ENCODE results near the gene CNTRL.
A peak's percentile ranks its signal among the peaks of the same experiment; 100 is the strongest.

Gene CNTRL

DNA sequence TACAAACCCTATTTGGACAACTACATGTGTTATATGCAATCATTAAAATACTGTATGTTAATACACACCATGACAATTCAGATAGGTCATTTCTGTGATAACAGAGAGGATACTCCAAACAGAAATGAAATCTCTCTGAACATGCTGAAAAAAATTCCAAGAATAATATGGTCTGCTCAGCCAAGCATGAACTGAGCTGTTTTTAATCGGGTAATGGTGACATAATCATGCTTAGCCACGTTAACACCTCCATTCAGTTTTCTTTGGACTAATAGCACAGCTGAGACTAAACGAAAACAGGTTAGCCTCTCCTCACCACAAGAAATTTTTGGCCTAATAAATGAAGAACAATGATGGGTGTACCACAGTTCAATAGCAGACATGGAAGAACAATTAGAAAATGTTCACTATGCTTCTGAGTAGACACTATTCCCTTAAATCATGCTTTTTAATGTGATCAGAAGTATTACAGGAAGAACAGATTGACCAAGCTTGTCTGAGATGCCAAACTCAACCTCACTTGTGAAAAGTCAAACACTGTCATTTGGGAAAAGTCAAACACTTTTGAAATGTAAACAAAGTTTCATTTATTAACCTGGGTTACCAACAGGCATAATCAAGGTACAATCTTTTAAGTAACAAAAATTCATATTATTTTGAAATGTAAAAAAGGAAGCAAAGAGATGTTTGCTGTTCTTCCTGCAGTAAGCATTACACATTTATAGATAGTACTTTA is 107.5 kb downstream of the CNTRL start:
- no peak for DNase-seq

DNA sequence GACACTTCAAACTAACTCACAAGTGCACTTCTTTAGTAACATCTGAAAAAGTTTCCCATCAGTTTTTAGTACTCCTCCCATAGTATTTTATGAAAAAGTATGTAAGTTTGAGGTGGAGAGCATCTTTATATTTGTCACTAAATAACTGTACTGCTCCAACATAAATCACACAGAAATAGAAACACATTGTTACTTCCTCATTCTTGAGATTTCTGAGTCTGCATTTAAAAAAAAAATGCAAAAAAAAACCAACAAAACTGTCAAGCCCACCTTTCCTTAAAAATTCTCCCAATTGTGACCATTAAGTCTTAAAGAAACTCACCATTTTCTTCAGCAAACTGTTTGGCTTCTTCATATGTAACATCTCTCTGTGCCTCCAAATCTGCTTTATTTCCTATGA is 108.2 kb downstream of the CNTRL start:
- no peak for DNase-seq

DNA sequence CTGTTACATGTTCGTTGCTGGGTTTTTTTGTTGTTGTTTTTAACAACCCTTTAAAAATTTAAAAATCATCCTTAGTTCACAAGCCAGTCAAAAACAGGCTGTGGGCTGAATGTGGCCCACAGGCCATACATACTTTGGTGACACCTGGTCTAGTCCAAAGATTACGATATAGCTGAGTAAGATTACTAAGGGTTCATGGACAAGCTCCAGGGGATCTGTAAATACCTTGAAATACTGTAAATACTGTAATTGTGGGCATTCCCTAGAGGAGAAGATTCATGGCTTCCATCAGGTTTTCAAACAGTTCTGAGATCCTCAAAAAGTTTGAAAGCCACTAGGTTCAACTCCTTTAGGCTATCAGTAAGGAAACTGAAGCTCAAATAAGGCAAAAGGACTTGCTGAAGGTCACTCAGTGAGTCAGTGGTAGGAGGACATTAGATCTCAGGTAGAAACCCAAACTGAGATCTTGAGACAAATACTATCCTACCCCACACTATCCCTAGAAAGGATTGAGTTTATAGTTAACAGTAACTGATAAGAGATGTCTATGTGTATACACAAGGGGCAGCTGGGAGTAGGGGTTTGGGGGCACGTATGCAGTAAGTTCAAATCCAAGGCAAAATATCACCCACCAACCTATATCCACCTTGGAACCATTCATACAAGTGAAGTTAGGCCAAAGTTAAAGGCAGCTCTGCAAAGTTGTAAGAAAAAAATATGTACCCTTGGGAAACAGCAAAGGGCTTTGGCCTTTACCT is 109.1 kb downstream of the CNTRL start:
- DNase-seq = no peak

DNA sequence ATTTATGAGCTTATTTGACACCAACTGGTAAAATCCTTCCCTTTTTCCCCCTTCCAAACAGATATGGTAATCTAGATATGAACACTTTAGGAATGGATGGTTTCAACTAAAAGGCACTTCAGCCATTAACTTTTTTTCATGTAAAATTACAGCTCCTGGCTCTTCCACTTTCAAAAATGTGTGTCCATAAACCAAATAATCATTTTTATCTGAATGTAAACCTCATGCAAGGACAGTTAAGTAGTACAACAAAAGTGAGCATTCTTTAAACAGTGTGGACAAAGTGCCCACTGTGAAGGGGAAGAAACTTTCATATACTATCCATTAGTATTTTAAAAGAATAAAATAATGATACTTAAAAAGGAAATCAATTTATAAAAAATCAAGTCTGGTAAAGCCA is 109.7 kb downstream of the CNTRL start:
- DNase-seq = no peak

DNA sequence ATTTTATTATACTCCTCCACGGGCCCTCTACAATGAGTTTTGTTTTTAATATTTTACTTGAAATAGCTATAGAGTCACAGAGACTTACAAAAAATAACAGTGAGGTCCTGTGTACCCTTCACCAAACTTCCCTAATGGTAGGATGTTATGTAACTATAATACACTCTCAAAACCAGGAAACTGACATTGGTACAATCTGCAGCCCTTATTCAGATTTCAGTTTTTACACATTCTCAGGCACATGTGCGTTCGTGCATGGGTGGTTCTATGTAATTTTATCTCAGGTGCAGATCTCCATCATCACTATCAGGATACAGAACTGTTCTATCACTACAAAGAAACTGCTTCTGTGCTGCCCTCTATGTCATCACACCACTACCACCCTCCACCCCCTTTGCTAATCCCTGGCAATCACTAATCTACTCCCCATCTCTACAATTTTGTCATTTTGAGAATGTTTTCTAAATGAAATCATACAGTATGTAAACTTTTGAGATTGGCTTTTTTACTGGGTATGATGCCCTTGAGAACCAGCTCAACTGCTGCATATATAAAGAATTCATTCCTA is 110.5 kb downstream of the CNTRL start:
- no peak for DNase-seq

DNA sequence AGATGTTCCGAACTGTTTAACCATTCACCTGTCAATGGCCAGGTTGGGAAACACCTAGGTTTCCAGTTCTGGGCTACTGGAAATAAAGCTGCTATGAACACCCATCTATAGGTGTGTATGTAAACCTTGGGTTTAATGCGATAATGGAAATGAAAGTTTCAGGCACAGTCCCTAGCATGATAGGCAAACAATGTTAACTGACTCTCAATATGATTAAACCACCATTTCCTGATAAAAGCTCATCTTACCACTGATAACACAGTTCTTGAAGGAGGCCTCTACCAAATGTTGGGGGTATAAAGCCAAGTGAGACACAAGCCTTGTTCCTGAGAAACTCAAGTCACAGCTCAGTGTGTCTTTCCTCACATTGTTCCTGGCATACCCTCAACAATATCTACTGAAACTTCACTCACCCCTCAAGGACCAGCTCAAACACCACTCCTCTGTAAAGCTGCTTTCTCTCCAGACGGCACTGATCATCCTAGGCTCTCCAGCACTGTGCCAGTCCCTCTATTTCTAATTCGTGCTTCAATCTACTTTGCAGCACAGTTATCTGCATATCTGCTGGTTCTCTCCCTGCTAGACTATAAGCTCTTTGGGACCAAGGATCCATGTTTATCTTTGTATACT is 111.1 kb downstream of the CNTRL start:
- DNase-seq = no peak

DNA sequence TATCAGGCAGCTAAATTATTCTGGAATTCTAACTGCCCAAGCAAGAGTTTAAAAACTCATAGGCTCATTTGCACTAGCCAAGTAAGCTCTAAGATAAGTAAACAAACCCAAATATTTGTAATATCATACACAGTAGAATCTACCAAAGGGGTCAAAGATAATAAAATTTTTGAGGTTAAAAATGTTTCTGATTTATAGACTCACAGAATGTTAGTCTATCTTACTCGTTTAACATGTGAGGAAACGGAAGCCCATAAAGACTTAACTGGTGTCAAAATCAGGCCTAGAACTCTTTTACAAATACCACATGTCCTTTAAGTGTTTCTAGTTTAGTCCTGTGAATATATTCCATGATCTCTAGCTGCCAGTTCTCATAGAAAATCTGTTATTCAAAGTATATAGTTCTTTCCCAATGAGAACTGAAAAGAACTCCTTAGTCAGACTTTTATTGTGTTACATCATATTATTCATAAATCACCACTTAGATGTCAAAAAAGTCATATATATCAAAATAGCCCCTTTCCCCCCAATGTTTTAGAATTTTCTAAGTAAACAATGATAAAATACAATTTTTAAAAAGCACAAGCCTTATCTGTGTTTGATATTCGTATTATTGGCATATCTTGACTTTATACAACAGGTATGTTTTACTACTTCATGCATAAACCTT is 113.0 kb downstream of the CNTRL start:
- DNase-seq = no peak

DNA sequence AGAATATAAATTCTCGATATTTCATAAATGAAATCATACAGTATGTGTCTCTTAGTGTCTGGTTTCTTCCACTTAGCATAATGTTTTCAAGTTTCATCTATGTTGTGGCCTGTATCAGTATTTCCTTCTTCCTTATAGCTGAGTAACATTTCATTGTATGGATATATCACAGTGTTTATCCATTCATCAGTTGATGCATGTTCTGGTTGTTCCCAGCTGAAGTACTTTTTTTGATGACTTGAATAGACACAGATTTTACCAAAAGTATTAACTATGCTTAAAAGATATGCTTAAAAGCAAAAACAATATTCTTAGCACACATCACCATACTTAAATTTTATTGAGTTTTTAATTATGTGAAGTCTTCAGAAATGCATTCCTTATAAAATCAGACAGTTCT is 114.3 kb downstream of the CNTRL start:
- DNase-seq = no peak

DNA sequence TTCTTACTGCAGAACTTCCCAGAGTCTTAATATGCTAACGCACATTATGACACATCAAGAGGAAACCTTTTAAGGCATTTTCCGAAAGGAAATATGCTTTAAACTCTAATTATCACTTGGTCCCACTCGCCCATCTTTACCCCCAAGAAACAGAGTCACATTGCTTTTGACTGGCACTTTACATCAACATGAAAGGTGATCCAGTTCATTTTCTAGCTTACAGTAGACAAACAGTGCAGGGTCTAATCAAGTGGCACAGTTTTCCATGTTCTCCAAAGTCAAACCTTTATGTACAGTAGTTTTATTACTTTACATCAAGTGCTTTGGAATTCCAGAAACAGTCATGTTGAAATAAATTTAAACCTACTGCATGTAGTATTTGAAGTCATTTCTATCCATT is 114.9 kb downstream of the CNTRL start:
- no peak for DNase-seq

DNA sequence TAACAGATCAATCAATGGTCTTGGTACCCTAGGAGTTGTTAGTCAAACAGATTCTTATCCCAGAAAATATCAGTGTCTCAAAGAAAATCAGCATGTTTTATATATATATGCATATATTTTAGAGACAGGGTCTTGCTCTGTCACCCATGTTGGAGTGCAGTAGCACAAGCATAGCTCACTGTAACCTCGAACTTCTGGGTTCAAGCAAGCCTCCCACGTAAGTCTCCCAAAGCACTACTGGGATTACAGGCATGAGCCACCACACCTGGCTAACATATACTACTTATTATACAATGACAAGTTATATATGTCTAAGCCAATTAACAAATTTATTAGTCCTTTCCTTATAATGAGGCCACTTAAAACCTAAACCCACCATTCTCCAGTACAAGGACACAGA is 116.5 kb downstream of the CNTRL start:
- DNase-seq = no peak

DNA sequence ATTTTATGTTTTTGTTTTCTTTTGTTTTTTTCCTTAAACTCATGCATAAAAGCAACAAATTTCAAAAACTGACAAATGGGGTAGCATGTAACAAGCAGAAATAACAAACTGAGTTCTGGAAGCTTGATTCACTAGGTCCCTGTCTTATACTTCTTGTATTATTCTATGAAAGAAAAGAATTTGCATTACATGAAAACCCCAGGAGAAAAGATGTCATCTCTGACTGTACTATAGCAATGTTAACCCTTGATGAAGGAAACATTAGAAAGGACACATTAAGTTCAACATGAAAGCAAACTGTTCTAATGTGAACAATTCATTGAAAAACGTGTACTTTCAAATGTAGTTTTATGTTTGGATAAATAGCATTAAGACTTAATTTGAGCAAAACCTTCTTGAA is 117.8 kb downstream of the CNTRL start:
- no peak for DNase-seq

DNA sequence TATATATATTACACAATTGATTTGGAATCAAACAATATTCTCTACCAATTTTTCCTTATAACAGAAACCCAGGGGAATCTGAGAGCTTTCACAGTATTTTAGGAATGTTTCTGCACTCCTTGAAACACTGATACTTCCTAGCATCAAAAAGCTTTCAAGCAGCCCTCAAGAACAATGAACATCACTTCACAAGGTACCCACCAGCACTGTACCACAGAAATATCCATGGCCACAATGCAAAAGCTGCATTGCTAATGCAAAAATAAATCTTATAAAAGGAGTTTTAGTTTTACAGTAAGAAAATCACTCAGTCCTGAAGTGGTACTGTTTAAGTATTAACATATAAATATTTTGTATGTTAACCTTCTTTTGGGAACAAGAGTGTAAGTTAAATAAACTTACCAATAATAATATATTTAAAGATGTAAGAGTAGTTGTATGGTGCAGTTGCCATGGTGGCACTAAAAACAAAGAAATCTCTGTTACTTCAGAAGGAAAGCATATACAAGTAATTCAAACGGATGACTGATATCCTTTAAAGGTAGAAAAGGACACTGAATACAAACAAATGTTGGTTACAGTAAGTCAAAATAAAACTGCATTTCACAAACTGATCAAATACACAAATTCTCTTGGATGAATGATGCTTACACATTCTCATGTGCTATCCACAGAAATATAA is 118.3 kb downstream of the CNTRL start:
- no peak for DNase-seq

DNA sequence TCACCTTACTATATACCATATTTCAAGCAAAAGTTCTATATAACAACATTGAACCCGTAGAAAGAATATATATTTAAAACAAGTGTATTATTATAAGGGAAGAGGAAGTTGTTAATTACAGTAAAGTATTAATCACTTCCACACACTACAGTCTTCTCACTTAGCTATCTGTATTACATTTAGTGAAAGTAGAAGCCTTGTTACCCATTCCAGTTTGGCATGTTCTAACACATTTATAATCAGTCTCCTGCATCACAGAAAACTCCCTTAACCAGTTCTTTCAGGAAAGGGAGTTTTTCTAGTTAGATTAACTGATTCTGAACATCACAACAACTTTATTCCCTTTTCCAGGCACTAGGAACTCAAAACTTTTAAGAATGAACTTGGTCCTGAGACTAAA is 120.0 kb downstream of the CNTRL start:
- DNase-seq = no peak

DNA sequence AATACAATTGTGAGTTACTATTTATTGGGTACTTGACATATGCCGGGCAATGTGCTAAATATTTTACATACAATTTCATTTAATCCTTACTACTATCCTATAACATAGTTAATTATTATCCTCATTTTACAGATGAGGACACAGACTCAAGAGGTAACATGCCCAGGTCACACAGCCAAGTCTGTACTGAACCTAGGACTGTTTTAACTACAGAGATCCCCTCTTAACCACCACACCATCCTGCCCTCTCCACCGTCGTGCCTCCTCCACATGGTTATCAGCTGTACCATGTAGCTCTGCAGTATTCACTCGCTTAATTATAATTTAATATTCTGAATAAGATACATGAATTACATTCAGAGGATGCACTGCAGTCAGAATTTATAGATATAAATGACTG is 121.6 kb downstream of the CNTRL start:
- no peak for DNase-seq

DNA sequence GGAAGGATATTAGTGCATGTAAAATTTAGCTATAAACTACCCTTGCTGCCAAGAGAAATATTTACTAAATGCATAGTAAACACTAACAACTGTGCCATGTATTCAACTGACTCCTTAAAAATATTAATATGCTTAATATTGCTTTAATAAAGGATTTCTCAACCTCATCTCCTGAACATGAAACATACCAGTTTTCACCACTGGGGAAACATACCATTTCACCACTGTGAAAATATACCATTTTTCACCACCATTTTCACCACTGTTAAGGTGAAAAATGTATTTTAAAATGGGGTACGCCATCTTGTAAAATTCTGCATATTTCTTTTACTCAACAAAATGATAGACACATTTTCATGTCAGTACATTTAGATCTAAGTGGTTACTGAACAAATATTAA is 122.4 kb downstream of the CNTRL start:
- DNase-seq = no peak

DNA sequence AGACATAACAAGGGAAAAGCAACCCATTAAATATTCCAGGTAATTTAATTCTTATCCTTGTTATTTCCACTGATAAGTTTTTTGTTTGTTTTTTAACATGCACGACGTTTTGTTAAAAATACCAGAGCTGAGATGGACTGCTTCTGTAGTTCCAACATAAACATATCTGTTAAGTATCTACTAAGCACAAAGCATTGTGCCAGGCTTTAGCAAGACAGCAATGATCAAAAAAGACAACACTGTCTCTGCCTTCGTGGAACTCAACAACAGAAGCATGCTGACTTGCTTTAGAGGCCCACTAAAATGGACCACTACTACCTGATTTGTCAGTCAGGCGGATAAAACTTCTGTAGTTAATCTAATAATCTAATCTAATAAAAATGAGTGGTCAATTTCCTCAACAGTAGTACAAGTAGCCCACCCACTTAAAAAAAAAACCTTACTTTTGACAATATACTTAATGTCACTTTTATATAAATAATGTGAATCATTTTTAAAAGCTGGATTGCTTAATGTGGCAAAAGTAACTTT is 123.8 kb downstream of the CNTRL start:
- DNase-seq = no peak

DNA sequence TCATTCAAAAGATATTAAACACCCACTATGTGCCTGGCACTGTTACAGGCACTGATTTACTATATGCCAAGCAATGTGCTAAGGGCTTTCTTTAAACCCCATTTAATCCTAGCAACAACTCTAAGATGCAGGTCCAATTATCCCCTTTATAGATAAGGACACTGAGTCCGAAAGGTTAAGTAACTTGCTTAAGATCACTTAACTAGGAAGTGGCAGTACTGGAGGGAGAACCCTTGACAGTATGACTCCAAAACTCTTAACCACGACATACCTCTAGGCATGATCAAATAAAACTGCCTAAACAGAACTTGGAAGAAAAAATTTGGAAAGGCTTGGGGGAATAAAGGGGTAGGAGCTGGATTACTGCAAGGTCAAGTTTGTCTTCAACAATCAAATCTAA is 125.2 kb downstream of the CNTRL start:
- no peak for DNase-seq

DNA sequence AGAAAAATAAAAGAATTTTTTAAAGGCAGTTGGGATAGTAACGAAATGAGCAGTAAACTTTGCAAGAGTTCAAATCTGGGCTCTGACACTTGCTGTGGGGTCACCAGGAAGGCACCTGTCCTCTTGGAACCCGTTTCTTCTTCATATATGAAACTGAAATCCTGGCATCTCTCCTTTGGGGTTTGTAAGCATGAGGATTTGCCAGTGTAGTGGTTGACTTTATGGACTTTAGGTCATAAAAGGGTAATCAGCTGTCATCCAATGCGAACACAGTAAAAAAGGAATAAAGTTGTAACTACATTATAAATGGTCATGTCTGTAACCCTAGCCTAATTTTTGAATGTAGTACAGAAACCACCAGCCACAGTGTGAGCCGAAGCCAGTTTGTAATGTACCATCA is 125.6 kb downstream of the CNTRL start:
- DNase-seq = no peak

DNA sequence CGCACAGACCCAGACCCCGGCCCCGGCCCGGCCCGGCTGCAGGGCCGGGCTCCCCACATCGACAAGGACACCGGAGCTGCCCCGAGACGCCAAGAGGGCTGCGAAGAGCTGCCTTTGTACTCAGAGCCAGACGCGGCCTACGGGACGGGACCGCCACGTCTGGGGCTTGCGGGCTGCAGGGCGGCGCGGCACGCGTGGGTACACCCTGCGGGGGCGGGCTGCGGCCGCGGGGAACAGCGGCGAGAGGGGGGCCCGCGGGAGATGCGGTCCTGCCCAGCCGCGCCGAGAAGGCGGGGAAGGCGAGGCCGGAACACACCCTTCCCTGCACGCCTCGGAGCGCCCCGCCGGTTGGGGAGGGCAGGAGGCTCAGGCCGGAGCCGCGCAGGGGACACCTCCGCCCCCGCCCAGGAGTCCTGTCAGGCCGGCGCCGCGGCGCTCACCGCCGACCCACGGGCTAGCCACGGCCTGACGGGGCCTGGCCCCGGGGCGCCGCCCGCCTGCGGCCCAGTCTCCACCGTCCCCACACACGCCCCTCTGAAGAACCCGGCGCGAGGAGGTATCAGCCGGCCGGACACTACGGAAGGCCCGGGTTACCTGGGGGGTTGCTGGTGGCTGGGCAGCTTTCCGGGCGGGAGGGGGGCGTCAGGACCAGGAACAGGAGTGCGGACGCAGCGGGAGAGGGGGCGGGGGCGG is 126.4 kb downstream of the CNTRL start:
- DNase-seq = no peak

DNA sequence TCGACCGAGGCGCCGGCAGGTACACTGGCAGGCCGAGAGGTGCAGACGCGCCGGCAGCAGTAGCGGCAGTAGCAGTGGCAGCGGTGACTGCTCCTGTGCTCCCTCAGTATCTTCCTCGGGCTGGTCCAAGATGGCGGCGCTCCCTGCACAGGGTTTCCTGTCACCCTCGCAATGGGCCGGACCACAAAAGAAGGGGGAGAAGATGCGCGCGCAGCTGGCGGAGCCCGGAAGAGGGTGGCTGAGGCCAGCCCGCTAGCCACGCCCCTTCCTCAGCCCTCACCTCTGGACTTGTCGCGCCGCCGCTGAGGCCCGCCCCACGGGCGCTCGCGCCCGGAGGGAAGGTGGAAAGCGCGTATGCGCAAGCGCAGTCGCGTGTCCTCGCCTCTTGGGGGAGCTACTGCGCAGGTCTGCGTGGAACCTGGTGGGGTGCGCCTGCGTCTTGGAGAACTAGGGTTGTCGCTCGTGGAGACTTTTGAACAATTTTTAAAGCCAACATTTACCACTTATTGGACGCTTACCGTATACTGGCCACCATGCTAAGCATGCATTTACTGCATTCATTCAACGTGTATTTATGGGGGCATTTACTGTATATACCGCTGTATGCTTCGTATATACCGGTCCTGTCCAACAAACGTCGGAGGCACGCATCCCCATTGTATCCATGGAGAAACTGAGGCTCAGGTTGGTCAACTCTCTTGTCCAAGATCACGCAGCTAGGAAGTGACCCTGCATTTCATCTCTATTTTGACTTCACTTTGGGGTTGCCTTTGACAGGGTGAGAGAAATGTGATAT is 127.2 kb downstream of the CNTRL start, which contains the start of gene RAB14:
RAB14 (minus strand) TSS at position 132 of the 796 bp plus-strand sequence. CDS start 8,457 bp downstream, outside the sequence.
- peak; percentile 96 for DNase-seq

DNA sequence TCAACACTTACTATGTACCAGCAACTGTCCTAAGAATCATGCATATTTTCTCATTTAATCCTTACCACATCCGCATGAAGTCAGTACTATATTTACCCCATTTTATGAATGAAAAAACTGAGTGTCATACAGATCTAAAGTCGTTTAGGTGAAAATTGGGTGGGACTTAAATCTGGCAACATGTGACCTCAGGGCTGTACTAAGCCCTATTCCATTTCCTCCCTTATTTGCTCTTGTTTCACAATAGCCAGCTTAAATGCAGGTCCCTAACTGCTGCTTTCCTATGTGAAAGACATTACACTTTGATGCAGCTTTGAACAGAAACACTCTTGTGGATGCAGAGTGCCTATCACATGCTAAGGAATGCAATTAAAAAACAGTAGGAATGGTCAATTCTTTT is 129.4 kb downstream of the CNTRL start:
- no peak for DNase-seq

All from DMS153 (cell line).